Measurements from ENCODE around the gene PRKAG2.
A peak's percentile ranks its signal among the peaks of the same experiment; 100 is the strongest.

PRKAG2 gene

DNA sequence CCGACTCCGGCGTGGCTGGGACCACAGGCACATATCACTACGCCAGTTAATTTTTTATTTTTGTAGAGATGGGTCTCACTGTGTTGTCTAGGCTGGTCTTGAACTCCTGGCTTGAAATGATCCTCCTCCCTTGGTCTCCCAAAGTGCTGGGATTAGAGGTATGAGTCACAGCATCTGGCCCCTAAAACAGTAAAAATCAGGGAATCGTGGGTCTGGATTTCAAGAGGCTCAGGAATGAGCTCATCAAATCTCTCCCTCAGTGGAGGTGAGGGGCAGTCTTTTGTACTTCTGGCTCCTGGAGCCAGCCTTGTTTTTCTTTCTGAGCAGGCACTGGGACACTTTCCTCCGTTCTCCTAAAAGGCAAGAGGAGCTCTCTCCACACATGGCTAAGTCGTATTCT lies 325.1 kb downstream of the PRKAG2 start:
- no peak for TF ChIP-seq CTCF (IDR thresholded peaks at IDR 0.05; ENCODE audit: low read depth, low read length, missing control alignments)
- H3K4me3 ChIP-seq (ENCODE audit: low read depth, low read length), result no peak overlapping the region
- DNase-seq, result no peak
- in situ Hi-C loops (cut with HindIII; ENCODE audit: low pct_ligation_motif_present, low sequenced_read_pairs), result no loop called here
- H3K27me3 ChIP-seq (replicated peaks), result no peaks in the 10 kb centered on the region
- H3K36me3 ChIP-seq (replicated peaks), result peaks cover 8% of the 10 kb centered on the region
- H3K27ac ChIP-seq, result no peak overlapping the region

- H3K27me3 ChIP-seq (replicated peaks), result no peaks in the 10 kb centered on the region
- H3K4me3 ChIP-seq (ENCODE audit: low read depth, low read length), result no peak overlapping the region
- H3K27ac ChIP-seq, result no peak overlapping the region
- no peak for TF ChIP-seq CTCF (IDR thresholded peaks at IDR 0.05; ENCODE audit: low read depth, low read length, missing control alignments)
- peak; percentile 85 for DNase-seq
- H3K36me3 ChIP-seq (replicated peaks), result peaks cover 4% of the 10 kb centered on the region
- in situ Hi-C loops (cut with HindIII; ENCODE audit: low pct_ligation_motif_present, low sequenced_read_pairs), result no loop called here
Measured at GRCh38 chr7:151550656-151551286, 326.1 kb downstream of the PRKAG2 start.

- H3K36me3 ChIP-seq (replicated peaks), result no peaks in the 10 kb centered on the region
- in situ Hi-C loops (cut with HindIII; ENCODE audit: low pct_ligation_motif_present, low sequenced_read_pairs), result no loop called here
- H3K4me3 ChIP-seq (ENCODE audit: low read depth, low read length), result no peak overlapping the region
- TF ChIP-seq CTCF (IDR thresholded peaks at IDR 0.05; ENCODE audit: low read depth, low read length, missing control alignments), result no peak
- H3K27ac ChIP-seq, result no peak overlapping the region
- DNase-seq, result no peak
- no peaks in the 10 kb centered on the region for H3K27me3 ChIP-seq (replicated peaks)
Measured at GRCh38 chr7:151549644-151550043, 327.3 kb downstream of the PRKAG2 start.

GRCh38 chr7:151549083-151549482 lies 327.8 kb downstream of the PRKAG2 start:
- no peak overlapping the region for H3K27ac ChIP-seq
- DNase-seq, result no peak
- TF ChIP-seq CTCF (IDR thresholded peaks at IDR 0.05; ENCODE audit: low read depth, low read length, missing control alignments), result no peak
- H3K4me3 ChIP-seq (ENCODE audit: low read depth, low read length), result no peak overlapping the region
- no peaks in the 10 kb centered on the region for H3K36me3 ChIP-seq (replicated peaks)
- no peaks in the 10 kb centered on the region for H3K27me3 ChIP-seq (replicated peaks)
- in situ Hi-C loops (cut with HindIII; ENCODE audit: low pct_ligation_motif_present, low sequenced_read_pairs), result no loop called here

- no peak for DNase-seq
- Histone ChIP-seq H3K27ac (no peak overlapping the region), H3K36me3 (replicated peaks) (no peaks in the 10 kb centered on the region), H3K4me3 (ENCODE audit: low read depth, low read length) (no peak overlapping the region), H3K27me3 (replicated peaks) (no peaks in the 10 kb centered on the region)
- no peak for TF ChIP-seq CTCF (IDR thresholded peaks at IDR 0.05; ENCODE audit: low read depth, low read length, missing control alignments)
- in situ Hi-C loops (cut with HindIII; ENCODE audit: low pct_ligation_motif_present, low sequenced_read_pairs), result no loop called here
Measured at GRCh38 chr7:151544183-151544582, 332.7 kb downstream of the PRKAG2 start.

GRCh38 chr7:151542606-151543130 lies 334.2 kb downstream of the PRKAG2 start:
- no peak for DNase-seq
- Histone ChIP-seq H3K4me3 (ENCODE audit: low read depth, low read length) (no peak overlapping the region), H3K27ac (no peak overlapping the region), H3K36me3 (replicated peaks) (no peaks in the 10 kb centered on the region), H3K27me3 (replicated peaks) (no peaks in the 10 kb centered on the region)
- no peak for TF ChIP-seq CTCF (IDR thresholded peaks at IDR 0.05; ENCODE audit: low read depth, low read length, missing control alignments)
- in situ Hi-C loops (cut with HindIII; ENCODE audit: low pct_ligation_motif_present, low sequenced_read_pairs), result no loop called here

Measured in brain microvascular endothelial cell (primary cell).